HG03575 (cell line): ENCODE results near the gene CHST3.
"Not testable (repeated sequence)": the region's sequence is repeated elsewhere in the genome, so short reads cannot be mapped to it uniquely, and the experiment has no call there.

Source experiments
- ATAC-seq: cut with Tn5 transposase; IDR thresholded peaks from one replicate; pipeline ENCODE4 v1.9.1; 2021; ENCODE audit not compliant: unreplicated experiment, insufficient number of reproducible peaks, low FRiP score; ENCODE audit errors: extremely low read depth

CHST3 gene

GRCh38 chr10:71984126-71984808 is 20.1 kb downstream of the CHST3 start:
- ATAC-seq = no peak

GRCh38 chr10:71984809-71985388 is 20.7 kb downstream of the CHST3 start:
- ATAC-seq = no peak

GRCh38 chr10:71985542-71986250 is 21.5 kb downstream of the CHST3 start:
- ATAC-seq = no peak

- not testable (repeated sequence) for ATAC-seq
Measured at GRCh38 chr10:71988895-71989294, 24.7 kb downstream of the CHST3 start.

- ATAC-seq = no peak
Measured at GRCh38 chr10:71989661-71990454, 25.7 kb downstream of the CHST3 start.

GRCh38 chr10:71990706-71991269 is 26.6 kb downstream of the CHST3 start:
- no peak for ATAC-seq

GRCh38 chr10:71995449-71995848 is 31.3 kb downstream of the CHST3 start:
- ATAC-seq = no peak

GRCh38 chr10:71995887-71996575 is 31.8 kb downstream of the CHST3 start:
- ATAC-seq = no peak

GRCh38 chr10:71996592-71997371 is 32.6 kb downstream of the CHST3 start:
- no peak for ATAC-seq

- no peak for ATAC-seq
Measured at GRCh38 chr10:71998119-71998839, 34.1 kb downstream of the CHST3 start.

GRCh38 chr10:71998840-71999194 is 34.6 kb downstream of the CHST3 start:
- no peak for ATAC-seq

- ATAC-seq = no peak
Measured at GRCh38 chr10:71999360-72000072, 35.3 kb downstream of the CHST3 start.

GRCh38 chr10:72000073-72001032 is 36.2 kb downstream of the CHST3 start:
- no peak for ATAC-seq

- ATAC-seq = no peak
Measured at GRCh38 chr10:72001033-72001395, 36.8 kb downstream of the CHST3 start.

- no peak for ATAC-seq
Measured at GRCh38 chr10:72002354-72003295, 38.4 kb downstream of the CHST3 start.
